NCI-H446 (cell line): ENCODE data around the gene GPX4.

Experiments used
- DNase-seq, 2 experiments: peaks; one replicate each; lab custom pipeline; 2025; lab: John Stamatoyannopoulos, UW

GPX4 gene, protein sequence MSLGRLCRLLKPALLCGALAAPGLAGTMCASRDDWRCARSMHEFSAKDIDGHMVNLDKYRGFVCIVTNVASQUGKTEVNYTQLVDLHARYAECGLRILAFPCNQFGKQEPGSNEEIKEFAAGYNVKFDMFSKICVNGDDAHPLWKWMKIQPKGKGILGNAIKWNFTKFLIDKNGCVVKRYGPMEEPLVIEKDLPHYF

DNA sequence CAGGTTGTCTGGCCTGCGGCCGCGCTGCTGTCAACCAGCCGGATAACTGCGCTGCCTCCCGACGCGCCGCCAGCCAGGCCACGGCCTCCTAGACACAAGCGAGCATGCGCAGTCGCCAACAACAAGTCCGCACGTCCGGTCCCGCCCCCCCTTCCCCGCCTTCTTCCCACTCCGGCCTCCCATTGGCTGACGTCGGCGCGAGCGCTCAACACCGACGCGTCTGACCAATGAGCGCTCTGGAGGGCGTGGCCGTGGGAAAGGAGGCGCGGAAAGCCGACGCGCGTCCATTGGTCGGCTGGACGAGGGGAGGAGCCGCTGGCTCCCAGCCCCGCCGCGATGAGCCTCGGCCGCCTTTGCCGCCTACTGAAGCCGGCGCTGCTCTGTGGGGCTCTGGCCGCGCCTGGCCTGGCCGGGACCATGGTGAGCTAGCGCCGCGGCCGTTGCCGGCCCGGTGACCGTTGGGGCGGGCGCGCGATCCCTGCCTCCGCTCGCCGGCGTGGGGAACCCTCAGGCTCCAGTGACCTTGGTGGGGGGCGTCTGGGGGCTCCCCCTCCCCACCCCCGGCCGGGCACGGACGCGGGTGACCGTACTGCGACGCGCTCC is at the start of gene GPX4:
TSS of gene GPX4 (plus strand) at position 287 of the 603 bp plus-strand sequence. CDS start at position 337, 50 bp downstream.
- peak; percentile 99 to 100 for DNase-seq

DNA sequence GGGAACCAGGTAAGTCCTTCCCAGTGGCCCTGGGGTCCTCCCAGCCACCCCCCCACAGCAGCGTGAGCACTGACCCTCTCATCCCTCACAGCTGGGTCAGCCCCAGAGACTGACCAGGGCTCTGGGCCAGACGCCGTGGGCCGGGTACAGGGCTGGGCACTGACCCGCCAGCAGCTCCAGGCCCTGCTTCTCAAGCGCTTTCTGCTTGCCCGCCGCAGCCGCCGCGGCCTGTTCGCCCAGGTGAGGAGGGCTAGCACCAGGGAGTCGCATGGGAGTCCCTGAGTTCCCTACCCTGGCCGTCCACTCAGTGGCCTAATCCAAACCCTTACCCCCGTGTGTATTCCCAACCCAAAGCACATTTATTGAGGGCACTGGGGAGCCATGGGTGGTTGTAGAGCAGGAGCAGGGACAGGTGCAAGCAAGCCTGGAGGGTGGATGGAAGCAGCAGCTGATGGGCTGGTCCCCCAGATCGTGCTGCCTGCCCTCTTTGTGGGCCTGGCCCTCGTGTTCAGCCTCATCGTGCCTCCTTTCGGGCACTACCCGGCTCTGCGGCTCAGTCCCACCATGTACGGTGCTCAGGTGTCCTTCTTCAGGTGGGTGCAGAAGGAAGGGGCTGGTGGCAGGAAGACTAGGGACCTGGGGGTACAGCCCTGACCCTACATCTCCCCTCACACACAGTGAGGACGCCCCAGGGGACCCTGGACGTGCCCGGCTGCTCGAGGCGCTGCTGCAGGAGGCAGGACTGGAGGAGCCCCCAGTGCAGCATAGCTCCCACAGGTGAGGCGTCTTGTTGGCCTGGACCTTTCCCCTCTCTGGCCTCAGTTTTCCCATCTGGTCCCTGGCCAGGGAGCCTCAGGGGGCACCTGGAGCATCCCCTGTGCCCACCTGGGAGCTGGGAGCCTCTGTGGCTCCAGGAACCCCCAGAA is 49.4 kb upstream of the GPX4 start:
- no peak for DNase-seq

DNA sequence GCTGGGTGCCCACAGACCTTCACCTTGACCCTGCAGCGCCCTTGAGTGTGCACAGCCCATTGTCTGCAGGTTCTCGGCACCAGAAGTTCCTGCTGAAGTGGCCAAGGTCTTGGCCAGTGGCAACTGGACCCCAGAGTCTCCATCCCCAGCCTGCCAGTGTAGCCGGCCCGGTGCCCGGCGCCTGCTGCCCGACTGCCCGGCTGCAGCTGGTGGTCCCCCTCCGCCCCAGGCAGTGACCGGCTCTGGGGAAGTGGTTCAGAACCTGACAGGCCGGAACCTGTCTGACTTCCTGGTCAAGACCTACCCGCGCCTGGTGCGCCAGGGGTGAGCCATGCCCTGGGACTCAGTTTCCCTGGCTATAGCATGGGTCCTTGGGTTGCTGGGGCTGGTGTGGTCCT is 48.8 kb upstream of the GPX4 start:
- DNase-seq, result no peak

DNA sequence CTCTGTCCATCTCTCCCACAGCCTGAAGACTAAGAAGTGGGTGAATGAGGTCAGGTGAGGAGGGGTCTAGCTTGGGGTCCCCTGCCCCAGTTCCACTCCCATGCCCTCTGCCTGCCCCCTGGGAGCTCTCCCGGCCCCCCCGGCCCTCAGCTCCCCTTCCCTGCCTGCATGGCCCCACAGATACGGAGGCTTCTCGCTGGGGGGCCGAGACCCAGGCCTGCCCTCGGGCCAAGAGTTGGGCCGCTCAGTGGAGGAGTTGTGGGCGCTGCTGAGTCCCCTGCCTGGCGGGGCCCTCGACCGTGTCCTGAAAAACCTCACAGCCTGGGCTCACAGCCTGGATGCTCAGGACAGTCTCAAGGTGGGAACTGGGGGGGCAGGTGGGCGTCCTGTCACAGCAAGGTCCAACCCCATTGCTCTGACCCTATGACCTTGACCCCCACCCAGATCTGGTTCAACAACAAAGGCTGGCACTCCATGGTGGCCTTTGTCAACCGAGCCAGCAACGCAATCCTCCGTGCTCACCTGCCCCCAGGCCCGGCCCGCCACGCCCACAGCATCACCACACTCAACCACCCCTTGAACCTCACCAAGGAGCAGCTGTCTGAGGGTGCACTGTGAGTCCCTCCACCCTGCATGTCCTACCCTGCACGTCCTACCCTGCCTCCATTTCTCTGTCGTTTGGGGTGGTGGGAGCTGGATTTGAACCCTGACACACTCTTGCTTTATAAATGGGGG is 47.7 kb upstream of the GPX4 start:
- no peak for DNase-seq

DNA sequence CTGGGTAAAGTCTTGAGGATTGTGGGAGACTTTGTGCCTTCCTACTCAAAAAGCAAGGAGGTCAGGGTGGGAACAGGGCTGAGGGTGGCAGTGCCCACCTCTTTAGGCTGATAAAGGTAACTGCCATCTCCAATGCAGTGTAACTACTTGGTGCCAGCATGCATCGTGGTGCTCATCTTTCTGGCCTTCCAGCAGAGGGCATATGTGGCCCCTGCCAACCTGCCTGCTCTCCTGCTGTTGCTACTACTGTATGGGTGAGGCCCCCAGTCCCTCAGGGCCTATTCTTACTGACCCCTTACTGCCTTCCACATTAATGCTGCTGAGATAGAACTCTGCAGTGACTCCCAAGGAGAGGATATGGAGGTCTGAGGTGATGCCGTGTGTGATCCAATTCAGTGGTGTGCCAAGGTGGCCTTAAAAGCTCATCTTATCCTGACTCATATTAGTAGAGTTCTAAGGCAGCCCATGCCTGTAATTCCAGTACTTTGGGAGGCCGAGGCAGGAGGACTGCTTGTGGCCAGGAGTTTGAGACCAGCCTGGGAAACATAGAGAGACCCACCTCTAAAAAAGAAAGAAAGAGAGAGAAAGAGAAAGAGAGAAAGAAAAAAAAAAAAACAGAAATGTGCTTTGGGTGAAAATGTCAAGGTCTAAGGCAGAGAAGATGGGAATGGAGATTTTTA is 46.5 kb upstream of the GPX4 start:
- peak in 1 of 2 experiments; percentile 37 for DNase-seq

DNA sequence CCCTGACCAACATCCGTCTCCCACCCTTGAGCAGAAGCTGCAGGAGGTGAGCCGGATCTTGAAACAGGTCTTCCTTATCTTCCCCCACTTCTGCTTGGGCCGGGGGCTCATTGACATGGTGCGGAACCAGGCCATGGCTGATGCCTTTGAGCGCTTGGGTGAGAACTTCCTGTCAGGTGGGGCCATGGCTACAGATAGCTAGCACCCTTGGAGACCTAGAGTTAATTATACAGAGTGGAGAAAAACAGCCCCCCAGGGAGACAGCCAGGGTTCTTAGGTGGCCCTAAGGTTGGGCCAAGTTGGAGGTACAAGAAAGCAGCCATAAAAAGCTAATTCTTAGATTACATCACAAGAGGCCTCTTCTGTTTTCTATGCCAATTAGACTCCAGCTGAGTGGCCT is 45.7 kb upstream of the GPX4 start:
- DNase-seq, result no peak

DNA sequence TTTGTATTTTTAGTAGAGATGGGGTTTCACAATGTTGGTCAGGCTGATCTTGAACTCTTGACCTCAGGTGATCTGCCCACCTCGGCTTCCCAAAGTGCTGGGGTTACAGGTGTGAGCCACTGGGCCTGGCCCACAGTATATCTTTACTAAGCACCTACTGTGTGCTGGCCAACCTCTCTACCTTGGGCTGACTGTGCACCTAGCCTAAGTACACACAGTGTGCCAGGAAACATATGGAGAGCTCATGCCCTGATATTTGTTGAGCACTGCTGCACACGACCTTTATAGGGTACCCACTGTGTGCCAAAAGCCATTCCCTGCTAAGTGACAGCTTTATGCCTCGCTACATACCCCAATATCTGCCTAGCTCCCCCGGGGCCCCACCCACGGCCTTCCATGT is 43.1 kb upstream of the GPX4 start:
- DNase-seq, result no peak

DNA sequence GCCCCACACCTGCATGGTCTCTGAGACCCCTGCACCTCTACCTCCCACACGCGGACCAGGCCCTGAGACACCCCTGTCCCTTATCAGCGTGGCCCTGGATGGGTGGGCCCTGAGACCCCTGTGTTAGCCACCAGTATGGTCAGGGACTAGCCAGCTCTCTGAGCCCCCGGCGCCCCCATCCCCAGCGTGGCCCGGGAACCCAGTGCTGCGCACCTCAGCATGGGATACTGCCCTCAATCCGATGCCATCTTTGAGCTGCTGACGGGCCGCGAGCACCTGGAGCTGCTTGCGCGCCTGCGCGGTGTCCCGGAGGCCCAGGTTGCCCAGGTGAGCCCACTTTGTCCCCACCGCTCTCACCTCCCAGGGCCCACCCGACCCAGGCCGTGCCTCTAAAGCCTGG is 41.8 kb upstream of the GPX4 start:
- DNase-seq, result no peak

DNA sequence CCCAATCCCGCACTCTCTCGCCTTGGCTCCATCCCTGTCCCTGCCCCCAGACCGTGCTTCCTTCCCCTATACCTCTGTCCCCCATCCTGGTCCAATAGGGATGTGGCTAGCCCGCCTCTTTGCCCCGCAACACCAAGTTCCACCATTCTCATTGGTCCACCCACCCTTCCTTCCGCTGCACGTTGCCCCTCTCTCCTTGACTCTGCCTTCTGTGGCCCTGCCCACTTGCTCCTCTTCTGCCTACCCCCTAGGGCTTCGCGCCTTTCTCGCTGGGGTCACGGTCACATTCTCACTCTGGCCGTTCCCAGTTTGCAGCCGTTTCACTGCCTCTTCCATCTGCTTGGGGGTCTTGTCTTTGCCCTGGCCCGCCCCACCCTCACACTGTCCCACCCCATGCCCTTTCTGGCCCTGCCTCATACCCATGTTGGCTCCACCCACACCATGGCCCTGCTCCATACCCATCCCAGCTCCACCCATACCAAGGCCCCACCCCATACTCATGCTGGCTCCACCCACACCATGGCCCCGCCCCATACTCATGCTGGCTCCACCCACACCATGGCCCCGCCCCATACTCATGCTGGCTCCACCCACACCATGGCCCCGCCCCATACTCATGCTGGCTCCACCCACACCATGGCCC is 41.3 kb upstream of the GPX4 start:
- DNase-seq, result no peak

DNA sequence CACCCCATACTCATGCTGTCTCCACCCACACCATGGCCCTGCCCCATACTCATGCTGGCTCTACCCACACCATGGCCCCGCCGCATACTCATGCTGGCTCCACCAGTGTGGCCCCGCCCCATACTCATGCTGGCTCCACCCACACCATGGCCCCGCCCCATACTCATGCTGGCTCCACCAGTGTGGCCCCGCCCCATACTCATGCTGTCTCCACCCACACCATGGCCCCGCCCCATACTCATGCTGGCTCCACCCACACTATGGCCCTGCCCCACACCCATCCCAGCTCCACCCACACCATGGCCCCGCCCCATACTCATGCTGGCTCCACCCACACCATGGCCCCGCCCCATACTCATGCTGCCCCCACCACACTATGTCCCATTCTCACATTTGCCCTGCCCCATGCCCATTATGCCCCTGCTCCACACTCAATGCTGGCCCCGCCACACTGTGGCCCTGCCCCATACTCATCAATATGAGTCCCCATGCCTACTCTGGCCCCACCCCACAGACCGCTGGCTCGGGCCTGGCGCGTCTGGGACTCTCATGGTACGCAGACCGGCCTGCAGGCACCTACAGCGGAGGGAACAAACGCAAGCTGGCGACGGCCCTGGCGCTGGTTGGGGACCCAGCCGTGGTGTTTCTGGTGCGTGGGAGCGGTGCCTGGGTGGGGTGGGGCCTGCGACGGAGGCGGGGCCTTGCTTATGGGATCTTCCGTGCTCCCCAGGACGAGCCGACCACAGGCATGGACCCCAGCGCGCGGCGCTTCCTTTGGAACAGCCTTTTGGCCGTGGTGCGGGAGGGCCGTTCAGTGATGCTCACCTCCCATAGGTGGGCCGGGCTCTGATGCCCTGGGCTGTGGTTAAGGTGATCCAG is 40.5 kb upstream of the GPX4 start:
- DNase-seq, result no peak

DNA sequence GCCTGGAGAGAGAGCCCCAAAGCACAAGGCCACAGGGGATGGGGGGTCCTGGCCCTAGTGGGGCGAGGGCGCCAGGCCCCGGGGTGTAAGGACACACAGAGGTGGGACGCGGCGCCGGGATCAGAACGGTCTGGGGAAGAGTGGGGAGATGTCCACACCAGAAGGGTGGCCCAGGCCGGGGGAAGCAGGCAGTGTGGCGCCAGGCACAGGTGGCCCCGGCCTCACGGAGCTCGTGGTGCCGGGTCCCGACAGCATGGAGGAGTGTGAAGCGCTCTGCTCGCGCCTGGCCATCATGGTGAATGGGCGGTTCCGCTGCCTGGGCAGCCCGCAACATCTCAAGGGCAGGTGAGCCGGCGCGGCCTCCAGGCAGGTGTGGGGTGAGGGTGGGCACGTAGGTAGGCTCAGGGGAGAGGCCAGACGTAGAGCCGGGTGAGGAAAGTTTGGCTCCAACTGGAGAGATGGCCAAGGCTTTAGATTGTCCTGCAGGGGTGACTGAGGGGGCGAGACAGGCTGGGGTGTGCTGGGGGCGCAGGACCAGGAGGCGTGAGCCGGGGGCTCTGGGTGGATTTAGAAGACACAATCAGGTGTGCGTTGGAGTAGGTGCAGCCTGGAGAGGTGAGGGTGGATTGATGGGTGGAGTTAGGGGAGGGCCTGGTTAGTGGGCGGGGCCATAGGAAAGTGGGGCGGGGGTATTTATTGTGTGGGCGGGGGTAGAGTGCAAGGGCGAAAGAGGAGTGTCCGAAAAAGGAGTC is 39.7 kb upstream of the GPX4 start:
- DNase-seq, result no peak

DNA sequence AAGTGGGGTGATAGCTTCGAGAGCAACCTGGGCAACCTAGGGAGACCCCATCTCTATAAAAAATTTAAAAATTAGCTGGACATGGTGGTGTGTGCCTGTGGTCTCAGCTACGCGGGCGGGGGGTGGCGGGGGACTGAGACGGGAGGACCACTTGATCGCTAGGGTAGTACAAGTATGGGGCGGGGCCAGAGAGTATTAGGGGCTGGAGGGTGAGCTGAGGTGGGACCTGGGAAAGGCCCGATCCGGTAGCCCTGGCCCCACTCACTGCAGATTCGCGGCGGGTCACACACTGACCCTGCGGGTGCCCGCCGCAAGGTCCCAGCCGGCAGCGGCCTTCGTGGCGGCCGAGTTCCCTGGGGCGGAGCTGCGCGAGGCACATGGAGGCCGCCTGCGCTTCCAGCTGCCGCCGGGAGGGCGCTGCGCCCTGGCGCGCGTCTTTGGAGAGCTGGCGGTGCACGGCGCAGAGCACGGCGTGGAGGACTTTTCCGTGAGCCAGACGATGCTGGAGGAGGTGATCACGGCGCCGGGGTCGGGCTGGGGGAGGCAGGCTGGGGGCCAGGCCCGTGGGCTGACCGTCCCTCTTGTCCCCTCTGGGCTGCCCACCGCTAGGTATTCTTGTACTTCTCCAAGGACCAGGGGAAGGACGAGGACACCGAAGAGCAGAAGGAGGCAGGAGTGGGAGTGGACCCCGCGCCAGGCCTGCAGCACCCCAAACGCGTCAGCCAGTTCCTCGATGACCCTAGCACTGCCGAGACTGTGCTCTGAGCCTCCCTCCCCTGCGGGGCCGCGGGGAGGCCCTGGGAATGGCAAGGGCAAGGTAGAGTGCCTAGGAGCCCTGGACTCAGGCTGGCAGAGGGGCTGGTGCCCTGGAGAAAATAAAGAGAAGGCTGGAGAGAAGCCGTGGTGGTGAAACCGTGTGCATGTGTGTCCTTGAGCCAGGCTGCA is 38.9 kb upstream of the GPX4 start:
- DNase-seq, result peak in 1 of 2 experiments; percentile 65

DNA sequence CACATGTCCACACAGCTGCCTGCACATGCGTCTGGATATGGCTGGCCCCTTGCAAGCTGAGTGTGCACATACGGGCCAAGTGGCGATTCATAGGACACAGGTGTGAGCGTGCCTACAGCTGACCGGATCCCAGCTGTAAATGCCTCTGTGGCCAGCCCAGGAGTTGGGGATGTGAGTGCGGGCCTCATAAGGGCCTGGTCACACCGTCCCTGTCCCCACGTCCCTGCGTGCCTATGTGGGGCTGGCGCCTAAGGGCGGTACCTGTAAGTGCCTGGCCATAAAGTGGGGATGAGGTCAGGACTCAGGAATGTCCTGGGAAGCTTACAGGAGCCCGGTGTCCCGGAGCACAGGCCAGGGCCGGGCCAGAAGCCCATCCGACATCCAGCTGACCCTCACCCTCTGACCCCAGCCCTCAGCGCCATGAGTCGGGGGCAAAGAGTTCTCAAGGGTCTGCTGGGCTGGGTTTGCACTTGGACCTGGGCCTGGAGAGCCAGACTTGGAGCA is 38.1 kb upstream of the GPX4 start:
- no peak for DNase-seq

DNA sequence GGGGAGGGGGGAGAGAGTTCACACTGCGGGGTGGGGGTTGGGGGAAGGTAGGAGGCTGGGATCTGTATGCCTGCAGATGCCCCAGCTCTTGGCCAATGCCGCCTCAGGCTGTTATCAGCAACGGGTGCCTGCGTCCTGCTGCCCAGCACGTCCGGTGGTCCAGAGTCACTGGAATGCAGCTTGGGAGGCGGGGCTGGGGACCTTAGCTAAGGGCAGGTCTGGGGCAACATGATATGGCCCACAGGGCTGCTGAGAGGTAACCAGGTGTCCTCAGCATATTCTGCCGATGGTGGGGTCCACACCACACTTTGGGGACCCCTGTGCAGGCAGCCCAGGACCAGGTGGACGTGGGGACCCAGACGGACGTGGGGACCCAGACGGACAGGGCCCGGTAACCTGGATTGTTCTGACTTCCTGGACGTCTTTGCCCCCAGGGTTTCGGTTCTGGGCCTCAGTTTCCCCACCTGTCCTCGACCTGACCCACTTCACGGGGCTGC is 37.5 kb upstream of the GPX4 start:
- no peak for DNase-seq

DNA sequence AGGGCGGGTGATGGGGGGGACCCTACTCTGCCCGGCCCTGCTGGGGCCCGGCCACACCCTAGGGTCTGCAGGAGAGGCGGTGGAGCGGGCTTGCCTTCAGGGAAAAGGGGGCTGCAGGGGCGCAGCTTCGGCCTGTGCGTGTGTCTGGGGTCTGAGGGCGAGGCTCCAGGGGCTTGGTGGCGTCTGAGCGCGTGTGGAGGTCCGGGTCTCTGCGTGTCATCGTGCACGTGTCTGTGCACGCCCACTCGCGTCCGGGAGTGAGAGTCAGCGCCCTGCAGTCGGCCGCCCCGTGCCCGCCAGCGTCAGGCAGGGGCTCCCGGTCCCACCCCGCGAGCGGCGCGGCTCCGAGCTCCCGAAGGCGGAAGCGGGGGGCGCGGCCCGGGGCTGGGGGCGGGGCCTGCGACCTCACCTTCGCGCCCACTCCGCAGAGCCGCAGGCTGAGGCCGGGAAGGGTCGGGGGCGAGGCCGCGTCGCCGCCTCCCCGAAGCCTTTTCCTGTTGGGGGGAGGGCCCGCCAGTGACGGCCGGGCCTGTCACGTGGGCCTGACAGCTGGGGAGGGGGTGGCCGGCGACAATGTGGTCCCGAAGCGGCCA is 37.0 kb upstream of the GPX4 start, which contains the start of gene ARHGAP45:
TSS of gene ARHGAP45 (plus strand) at position 420 of the 593 bp plus-strand sequence. CDS start 239 bp downstream, outside the sequence.
- peak in 1 of 2 experiments; percentile 40 for DNase-seq

DNA sequence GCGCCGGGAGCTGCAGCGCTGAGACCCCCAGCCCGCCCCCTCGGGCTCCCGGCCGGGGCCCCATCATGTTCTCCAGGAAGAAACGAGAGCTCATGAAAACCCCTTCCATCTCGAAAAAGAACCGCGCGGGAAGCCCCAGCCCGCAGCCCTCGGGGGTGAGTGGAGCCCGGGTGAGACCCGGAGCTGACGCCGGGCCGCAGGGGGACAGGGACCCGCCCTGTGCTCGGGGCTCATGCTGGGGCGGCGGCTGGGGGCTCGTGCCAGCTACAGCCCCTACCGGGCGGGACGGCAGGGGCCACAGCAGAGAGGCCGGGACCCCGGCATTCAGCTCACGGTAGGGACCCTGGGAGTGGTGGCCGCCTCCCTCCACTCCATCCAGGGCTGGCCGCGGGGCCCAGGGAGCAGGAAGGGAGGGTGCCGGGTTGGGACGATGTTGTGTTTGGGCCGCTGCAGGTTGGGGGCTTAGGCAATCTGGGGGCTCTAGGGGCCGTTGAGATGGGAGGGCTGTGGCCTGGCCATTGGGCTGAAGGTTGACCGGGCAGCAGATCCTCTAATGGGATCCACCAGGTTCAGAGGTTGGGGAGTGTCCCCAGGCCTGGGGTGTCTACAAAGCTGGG is 36.3 kb upstream of the GPX4 start:
- DNase-seq, result no peak
